Measurements from ENCODE around the gene TRPM3.
"Not testable (repeated sequence)": the region's sequence is repeated elsewhere in the genome, so short reads cannot be mapped to it uniquely, and the experiment has no call there.

TRPM3 gene

DNA sequence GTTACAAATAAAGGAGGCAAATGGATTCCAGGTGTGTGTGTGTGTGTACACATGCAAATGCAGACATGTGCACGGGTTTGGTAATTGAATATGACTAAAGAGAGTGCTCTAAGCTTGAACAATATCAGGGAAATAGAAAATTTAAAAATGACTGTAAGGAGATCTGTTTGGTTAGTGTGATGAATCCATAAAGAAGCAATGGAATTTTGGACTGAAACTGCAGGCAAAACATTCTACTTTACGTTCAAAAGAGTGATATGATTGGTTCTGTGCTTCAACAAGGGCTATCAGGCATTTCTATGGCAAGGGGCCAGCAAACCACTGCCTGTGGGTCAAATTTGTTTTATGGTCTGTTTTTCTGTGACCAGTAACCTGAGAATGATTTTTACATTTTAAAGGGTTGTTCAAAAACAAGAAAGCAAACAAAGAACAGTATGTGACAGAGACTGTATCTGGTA, 374.1 kb downstream of the TRPM3 start:
- H3K27me3 Mint-ChIP-seq (ENCODE audit: low read depth, poor library complexity), result no peaks in the 10 kb centered on the region

DNA sequence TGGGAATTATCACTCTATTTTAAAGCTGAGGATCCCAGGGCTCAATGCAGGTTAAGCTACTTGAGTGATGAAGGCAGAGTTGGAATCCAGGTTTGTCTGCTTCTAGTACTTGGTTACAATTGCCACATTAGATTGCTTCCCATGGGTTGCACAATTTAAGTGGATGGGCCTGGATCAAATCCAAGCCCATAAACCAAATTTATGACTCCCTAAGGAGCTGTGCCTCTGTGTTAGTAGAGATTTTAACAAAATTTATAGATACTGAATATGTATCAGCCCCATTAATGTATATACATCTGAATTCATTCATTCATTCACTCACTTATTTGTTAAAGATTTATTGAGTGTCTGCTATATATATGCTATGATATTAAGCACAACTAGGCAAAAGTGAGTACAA, 374.7 kb downstream of the TRPM3 start:
- TF ChIP-seq, protein P1, sequence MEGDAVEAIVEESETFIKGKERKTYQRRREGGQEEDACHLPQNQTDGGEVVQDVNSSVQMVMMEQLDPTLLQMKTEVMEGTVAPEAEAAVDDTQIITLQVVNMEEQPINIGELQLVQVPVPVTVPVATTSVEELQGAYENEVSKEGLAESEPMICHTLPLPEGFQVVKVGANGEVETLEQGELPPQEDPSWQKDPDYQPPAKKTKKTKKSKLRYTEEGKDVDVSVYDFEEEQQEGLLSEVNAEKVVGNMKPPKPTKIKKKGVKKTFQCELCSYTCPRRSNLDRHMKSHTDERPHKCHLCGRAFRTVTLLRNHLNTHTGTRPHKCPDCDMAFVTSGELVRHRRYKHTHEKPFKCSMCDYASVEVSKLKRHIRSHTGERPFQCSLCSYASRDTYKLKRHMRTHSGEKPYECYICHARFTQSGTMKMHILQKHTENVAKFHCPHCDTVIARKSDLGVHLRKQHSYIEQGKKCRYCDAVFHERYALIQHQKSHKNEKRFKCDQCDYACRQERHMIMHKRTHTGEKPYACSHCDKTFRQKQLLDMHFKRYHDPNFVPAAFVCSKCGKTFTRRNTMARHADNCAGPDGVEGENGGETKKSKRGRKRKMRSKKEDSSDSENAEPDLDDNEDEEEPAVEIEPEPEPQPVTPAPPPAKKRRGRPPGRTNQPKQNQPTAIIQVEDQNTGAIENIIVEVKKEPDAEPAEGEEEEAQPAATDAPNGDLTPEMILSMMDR (IDR thresholded peaks at IDR 0.05), result no peak
- peaks cover 15% of the 10 kb centered on the region for H3K4me1 Mint-ChIP-seq
- no peaks in the 10 kb centered on the region for H3K9me3 Mint-ChIP-seq
- H3K27me3 Mint-ChIP-seq (ENCODE audit: low read depth, poor library complexity), result no peaks in the 10 kb centered on the region
- H3K27ac Mint-ChIP-seq, result no peak overlapping the region
- DNase-seq, result no peak
- no peaks in the 10 kb centered on the region for H3K36me3 Mint-ChIP-seq (ENCODE audit: low read depth)
- no peak overlapping the region for H3K4me3 Mint-ChIP-seq

More for the DNA sequence above, 374.1 kb downstream of the TRPM3 start:
- Mint-ChIP-seq H3K4me1 (peaks cover 15% of the 10 kb centered on the region), H3K27ac (no peak overlapping the region), H3K9me3 (no peaks in the 10 kb centered on the region), H3K36me3 (ENCODE audit: low read depth) (no peaks in the 10 kb centered on the region), H3K4me3 (no peak overlapping the region)
- DNase-seq, result no peak
- TF ChIP-seq, protein P1 (IDR thresholded peaks at IDR 0.05), result no peak

DNA sequence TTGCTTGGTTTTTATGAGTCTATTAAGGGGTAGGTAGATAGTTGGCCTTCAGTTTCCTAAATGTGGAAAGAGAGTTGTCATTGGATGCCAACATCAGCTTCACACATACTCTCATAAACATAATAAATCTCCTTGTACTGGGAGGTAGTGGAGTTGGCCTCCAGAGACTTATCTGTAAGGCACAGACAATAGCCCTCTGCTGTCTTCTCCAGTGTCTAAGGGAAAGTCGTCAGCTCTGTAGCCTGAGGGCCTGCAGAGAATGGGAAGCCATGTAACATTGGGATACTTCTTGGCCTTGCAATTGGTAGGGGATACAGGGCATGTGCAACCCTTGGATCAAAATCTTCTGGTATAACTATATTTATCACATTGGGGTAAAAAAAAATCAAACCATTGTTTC, 375.1 kb downstream of the TRPM3 start:
- H3K4me1 Mint-ChIP-seq, result peaks cover 15% of the 10 kb centered on the region
- no peaks in the 10 kb centered on the region for H3K9me3 Mint-ChIP-seq
- no peak overlapping the region for H3K27ac Mint-ChIP-seq
- no peak for DNase-seq
- TF ChIP-seq, protein P1 (IDR thresholded peaks at IDR 0.05), result no peak
- H3K4me3 Mint-ChIP-seq, result no peak overlapping the region
- H3K27me3 Mint-ChIP-seq (ENCODE audit: low read depth, poor library complexity), result no peaks in the 10 kb centered on the region
- no peaks in the 10 kb centered on the region for H3K36me3 Mint-ChIP-seq (ENCODE audit: low read depth)

DNA sequence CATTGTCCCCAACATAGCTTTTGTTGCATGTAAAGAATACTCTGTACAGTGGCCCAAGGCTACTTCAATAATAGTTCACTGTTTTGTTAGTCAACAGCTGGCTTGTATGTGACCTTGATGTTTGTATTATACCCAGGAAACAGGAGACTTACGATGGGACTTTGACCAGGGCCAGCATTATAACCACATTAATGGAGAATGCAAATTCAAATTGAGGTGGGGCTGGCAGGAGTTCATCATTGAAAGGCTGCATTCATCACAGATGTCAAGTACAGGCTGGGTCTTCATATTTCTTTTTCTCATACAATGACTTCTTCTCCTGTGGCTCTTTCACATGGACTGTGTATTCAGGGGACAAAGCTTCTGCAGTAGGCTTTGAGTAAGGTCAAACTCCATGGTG, 396.6 kb downstream of the TRPM3 start:
- not testable (repeated sequence) for H3K9me3 Mint-ChIP-seq; H3K27me3 Mint-ChIP-seq (ENCODE audit: low read depth, poor library complexity); H3K36me3 Mint-ChIP-seq (ENCODE audit: low read depth); H3K4me1 Mint-ChIP-seq; H3K27ac Mint-ChIP-seq; DNase-seq; H3K4me3 Mint-ChIP-seq

DNA sequence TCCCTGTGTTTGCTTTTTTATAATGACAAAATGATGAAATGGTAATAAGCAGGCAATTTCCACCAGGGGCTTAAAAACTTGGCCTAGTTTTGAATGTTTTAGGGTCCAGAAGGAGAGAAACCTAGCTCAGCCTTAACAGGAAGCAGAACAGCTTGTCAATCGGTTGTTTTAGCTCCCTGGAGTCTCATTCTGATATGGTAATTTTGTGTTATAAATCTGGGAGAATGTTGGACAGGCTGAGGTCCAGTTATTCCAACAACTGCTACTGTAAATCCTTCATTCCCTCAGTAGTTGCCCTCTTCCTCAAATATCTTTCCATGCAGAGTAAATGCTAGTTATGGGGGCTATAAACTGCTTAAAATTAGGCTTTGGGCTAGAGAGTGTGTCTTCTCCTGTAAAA, 397.4 kb downstream of the TRPM3 start:
- H3K27me3 Mint-ChIP-seq (ENCODE audit: low read depth, poor library complexity); DNase-seq; H3K4me1 Mint-ChIP-seq; H3K27ac Mint-ChIP-seq; H3K4me3 Mint-ChIP-seq; H3K36me3 Mint-ChIP-seq (ENCODE audit: low read depth); H3K9me3 Mint-ChIP-seq: not testable (repeated sequence)

DNA sequence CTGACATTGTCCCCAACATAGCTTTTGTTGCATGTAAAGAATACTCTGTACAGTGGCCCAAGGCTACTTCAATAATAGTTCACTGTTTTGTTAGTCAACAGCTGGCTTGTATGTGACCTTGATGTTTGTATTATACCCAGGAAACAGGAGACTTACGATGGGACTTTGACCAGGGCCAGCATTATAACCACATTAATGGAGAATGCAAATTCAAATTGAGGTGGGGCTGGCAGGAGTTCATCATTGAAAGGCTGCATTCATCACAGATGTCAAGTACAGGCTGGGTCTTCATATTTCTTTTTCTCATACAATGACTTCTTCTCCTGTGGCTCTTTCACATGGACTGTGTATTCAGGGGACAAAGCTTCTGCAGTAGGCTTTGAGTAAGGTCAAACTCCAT, 414.6 kb downstream of the TRPM3 start:
- H3K27me3 Mint-ChIP-seq (ENCODE audit: low read depth, poor library complexity); H3K4me1 Mint-ChIP-seq; H3K9me3 Mint-ChIP-seq; DNase-seq; H3K36me3 Mint-ChIP-seq (ENCODE audit: low read depth); H3K4me3 Mint-ChIP-seq; H3K27ac Mint-ChIP-seq: not testable (repeated sequence)

DNA sequence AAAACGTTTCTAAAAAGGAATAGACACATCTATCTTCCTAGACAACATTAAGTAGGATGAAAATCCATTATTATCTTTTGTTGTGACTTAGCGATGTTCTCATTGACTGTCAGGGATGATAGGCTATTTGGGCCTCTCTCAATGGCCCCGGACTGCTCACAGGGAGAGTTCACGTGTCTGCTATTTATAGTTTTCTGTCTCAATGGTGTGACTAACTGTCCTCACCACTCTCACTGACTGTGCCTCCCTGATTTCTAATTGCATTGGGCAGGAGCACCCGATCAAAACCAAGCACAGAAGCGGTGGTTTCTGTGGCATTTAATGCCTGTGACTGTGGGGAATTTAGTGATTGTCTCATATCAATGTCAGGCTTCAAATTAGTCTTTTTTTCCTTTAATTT, 420.3 kb downstream of the TRPM3 start:
- H3K36me3 Mint-ChIP-seq (ENCODE audit: low read depth), result no peaks in the 10 kb centered on the region
- peaks cover 3% of the 10 kb centered on the region for H3K27me3 Mint-ChIP-seq (ENCODE audit: low read depth, poor library complexity)
- H3K9me3 Mint-ChIP-seq, result no peaks in the 10 kb centered on the region
- no peak overlapping the region for H3K27ac Mint-ChIP-seq
- TF ChIP-seq, protein P1 (IDR thresholded peaks at IDR 0.05), result no peak
- H3K4me3 Mint-ChIP-seq, result no peak overlapping the region
- DNase-seq, result no peak
- peaks cover 8% of the 10 kb centered on the region for H3K4me1 Mint-ChIP-seq

Data from nephron progenitor cell (in vitro differentiated cells).